ENCODE measurements around the gene FCAR.
"Not testable (repeated sequence)": the region's sequence is repeated elsewhere in the genome, so short reads cannot be mapped to it uniquely, and the experiment has no call there.

Gene FCAR

DNA sequence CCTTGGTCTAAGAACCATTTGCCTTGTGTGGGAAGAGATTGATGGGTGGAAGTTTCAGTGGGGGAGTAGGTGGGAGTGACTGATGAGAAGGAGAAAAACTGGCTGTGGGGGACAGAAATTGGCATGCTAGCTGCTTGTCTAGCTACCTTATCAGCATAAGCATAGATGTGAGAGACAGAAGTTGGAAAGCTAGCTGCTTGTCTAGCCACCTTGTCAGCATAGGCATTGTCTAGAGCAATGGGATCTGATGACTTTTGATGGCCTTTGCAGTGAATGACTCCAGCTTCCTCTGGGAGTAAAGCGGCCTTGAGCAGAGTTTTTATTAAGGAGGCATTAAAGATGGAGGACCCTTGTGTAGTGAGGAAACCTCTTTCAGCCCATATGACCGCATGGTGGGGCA is 22.0 kb downstream of the FCAR start:
- no peak for DNase-seq

DNA sequence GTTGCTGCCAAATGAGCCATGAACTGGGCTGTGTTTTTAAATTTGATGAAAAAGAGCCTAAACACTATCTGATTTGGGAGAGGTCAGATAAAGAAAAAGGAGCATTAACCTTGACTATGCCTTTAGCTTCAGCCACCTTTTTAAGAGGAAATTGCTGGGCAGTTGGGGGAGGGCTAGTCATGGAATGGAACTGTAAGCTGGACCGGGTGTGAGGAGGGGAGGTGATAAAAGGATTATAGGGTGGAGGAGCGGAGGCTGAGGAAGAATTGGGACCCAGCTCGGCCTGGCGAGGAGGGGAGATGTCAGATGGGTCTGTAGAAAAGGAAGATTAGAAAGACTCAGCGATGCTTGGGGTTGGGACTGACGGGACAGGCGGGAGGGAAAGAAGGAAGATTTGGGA is 24.6 kb downstream of the FCAR start:
- not testable (repeated sequence) for DNase-seq

- not testable (repeated sequence) for DNase-seq
Observed at GRCh38 chr19:54899646-54900045, 25.6 kb downstream of the FCAR start.

- DNase-seq: not testable (repeated sequence)
Observed at GRCh38 chr19:54901153-54901552, 27.1 kb downstream of the FCAR start.

GRCh38 chr19:54902061-54902460 is 28.0 kb downstream of the FCAR start:
- no peak for DNase-seq

DNA sequence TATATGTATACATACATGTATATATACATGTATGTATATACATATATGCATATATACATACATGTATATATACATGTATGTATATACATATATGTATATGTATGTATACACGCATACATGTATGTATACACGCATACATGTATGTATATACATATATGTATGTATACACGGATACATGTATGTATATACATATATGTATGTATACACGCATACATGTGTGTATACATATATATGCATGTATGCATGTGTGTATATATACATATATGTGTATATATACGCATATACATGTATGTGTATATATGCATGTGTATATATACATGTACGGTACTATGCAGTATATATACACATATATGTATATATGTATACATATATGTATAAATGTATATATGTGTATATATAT is 29.3 kb downstream of the FCAR start:
- DNase-seq: no peak

DNA sequence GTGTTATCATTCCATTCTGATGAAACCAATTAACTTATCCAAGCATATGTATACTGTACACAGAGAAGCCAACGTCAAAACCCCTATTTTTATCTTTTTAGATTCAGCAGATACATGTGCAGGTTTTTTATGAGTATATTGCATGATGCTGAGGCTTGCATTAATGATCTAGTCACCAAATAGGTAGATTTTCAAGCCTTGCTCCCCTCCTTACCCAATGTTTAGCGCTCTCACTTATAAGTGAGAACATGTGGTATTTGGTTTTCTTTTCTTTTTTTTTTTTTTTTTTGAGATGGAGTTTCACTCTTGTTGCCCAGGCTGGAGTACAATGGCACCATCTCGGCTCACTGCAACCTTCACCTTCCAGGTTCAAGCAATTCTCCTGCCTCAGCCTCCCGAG is 30.2 kb downstream of the FCAR start:
- DNase-seq: not testable (repeated sequence)

GRCh38 chr19:54905421-54905802 is 31.4 kb downstream of the FCAR start:
- no peak for DNase-seq

- DNase-seq: no peak
Observed at GRCh38 chr19:54905803-54906511, 31.9 kb downstream of the FCAR start, which contains the start of gene NCR1. NCR1 (plus strand) TSS chr19:54906148; CDS start chr19:54906188, 40 bp downstream.

- DNase-seq: no peak
Observed at GRCh38 chr19:54906819-54907218, 32.8 kb downstream of the FCAR start.

- DNase-seq: not testable (repeated sequence)
Observed at GRCh38 chr19:54907899-54908298, 33.9 kb downstream of the FCAR start.

GRCh38 chr19:54916822-54917221 is 42.8 kb downstream of the FCAR start:
- no peak for DNase-seq

DNA sequence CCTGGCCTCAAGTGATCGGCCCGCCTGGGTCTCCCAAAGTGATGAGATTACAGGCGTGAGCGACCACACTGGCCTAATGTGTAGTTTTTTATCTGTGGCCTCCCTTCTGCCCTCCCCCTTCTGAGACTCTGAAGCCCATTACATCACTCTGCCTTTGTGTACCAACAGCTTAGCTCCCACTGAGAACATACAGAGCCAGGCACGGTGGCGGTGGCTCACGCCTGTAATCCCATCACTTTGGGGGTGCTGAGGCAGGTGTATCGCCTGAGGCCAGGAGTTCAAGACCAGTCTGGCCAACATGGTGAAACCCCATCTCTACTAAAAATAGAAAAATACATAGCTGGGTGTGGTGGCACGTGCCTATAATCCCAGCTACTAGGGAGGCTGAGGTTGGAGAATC is 44.5 kb downstream of the FCAR start:
- no peak for DNase-seq

DNA sequence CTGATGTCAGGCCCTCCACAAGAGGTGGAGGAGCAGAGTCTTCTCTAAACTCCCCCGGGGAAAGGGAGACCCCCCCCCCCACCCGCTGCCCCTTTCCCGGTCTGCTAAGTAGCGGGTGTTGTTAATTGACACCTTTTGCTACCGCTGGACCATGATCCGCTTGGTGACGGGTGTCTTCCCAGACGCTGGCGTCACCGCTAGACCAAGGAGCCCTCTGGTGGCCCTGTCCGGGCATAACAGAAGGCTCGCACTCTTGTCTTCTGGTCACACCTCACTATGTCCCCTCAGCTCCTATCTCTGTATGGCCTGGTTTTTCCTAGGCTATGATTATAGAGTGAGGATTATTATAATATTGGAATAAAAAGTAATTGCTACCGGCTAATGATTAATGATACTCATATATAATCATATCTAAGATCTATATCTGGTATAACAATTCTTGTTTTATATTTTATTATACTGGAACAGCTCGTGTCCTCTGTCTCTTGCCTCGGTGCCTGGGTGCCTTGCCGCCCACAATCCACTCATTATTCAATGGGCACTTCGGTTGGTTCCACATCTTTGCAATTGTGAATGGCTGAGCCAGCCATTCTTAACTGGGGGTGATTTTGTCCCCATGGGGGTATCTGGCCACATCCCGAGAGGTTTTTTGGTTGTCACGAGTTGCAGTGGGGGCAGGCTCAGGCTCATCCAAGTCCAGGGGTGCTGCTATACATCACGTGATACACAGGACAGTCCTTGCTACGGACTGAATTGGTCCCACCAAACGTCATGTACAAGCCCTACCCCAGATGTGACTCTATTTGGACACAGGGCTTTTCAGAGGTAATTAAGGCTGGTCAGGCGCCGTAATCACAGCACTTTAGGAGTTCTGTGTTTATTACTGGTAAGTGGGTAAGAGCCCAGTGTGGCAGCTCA is 45.9 kb downstream of the FCAR start:
- not testable (repeated sequence) for DNase-seq

GRCh38 chr19:54921082-54921481 is 47.0 kb downstream of the FCAR start:
- no peak for DNase-seq

DNA sequence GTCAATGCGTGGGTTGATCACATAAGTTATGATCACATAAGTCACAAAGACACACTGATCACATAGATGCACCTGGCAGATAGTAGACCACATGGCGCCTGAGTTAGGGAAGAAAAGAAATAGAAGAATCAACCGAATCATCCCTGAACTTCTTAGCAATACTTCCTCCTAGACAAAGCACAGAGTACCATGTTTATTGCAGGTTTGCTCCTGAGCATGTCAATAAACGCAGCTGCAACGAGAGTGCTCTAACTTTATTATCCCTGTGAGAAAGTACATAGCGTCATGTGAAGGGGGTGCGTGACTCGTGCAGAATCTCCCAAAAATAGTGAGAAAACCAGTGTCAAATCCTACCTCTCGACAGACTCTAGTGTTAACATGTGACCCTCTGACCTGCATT is 49.2 kb downstream of the FCAR start:
- no peak for DNase-seq

GRCh38 chr19:54928299-54928698 is 54.3 kb downstream of the FCAR start:
- DNase-seq: no peak

DNA sequence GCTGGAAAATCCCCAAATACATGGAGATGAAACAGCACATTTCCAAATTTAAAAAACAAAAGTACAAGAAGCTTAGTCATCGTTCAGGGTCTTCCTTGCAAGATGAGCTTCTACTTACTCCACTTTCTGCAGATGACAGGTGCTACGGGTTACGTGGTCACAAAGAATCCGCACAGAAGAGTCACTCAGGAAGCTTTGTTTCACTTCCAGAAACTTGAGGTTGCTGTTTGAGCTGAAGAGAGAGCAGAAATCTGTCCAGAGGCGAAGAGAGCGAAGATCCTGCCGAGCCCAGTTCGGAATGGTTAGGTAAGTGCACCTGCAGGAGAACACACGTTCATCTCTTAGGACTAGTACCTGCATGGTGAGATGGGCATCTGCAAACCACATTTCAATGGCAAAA is 63.9 kb downstream of the FCAR start:
- no peak for DNase-seq

GRCh38 chr19:54938906-54939305 is 64.9 kb downstream of the FCAR start:
- DNase-seq: no peak

DNA sequence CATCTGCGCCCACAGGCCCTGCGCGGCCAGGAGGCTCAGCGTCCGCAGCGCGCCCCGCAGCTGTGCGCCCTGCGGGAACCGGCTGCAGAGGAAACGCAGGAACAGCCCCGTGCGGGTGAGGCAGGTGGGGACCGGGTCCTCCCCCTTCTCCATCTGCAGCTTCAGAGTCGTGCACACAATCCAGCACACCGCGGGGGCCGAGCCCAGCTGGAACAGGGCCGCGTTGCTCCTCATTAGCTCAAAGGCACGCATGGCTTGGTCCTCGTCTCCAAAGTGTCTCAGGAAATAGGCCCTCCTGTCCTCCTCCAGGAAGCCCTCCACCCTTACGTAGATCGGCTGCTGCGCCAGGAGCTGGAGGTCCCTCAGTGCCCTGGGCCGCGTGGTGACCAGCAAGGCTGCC is 65.5 kb downstream of the FCAR start:
- not testable (repeated sequence) for DNase-seq

All from CD4-positive, alpha-beta T cell treated with Interleukin-6 for 4 hours (primary cell).